Testis (tissue), 3 donors: ENCODE data around the gene OMA1. TPM values are rescaled to one million over a fixed set of nuclear protein-coding genes. Genes with fewer than 3 reads are reported as not detected.

Source experiments
- DNase-seq: peaks from one replicate; pipeline ENCODE4 v3.0.0-alpha.2; 2019
- H3K27ac ChIP-seq, 2 donors: fragments of 200-600 bp; sonication (generic); one replicate each; pipeline ENCODE4 v1.5.1; 2019
- H3K27me3 ChIP-seq: fragments of 200-600 bp; sonication (generic); one replicate; pipeline ENCODE4 v1.5.1; 2019
- H3K36me3 ChIP-seq: fragments of 200-600 bp; sonication (generic); one replicate; pipeline ENCODE4 v1.5.1; 2017; ENCODE audit warnings: low read depth; ENCODE audit errors: missing control alignments
- H3K4me1 ChIP-seq: fragments of 200-600 bp; sonication (generic); one replicate; pipeline ENCODE4 v1.5.1; 2019
- H3K4me3 ChIP-seq, 2 donors: fragments of 200-600 bp; sonication (generic); one replicate each; pipeline ENCODE4 v1.5.1; 2017 to 2019
- H3K9me3 ChIP-seq: fragments of 200-600 bp; sonication (generic); one replicate; pipeline ENCODE4 v1.5.1; 2017
- CTCF ChIP-seq, 3 experiments: fragments of 450-650 bp in 2 of 3; fragments of 200-600 bp in 1 of 3; sonication (generic) in 1 of 3; IDR thresholded peaks; one replicate each; pipeline ENCODE4 v1.5.1; 2016 to 2019; ENCODE audit warnings: antibody characterized with exemption in 3 of 3, mild to moderate bottlenecking in 2 of 3, moderate library complexity in 1 of 3
- POLR2A ChIP-seq: fragments of 450-650 bp; IDR thresholded peaks from one replicate; pipeline ENCODE4 v1.6.1; 2017; ENCODE audit warnings: antibody characterized with exemption, mild to moderate bottlenecking, moderate library complexity
- WGBS, 2 donors: methylation state at CpG; one replicate each; pipeline ENCODE4 v1.1.5; 2018; 5-methylcytosine and 5-hydroxymethylcytosine counted together
- intact Hi-C: fragments of 100-400 bp; cut with DNase I; formaldehyde crosslinking; loops from one replicate; pipeline ENCODE4 v1.15.1; 2023; ENCODE audit warnings: low total_unique reads
- polyA plus RNA-seq: library from polyadenylated mRNA; stranded (reverse); fragments of 350-450 nt; fragmentation: Illumina TruSeq; extraction: RNeasy Lipid Tissue Mini Kit (QIAGEN cat#74804); gene quantifications from one replicate; pipeline ENCODE4 v1.2.3, GENCODE V29; 2014; ENCODE audit warnings: low read depth, low replicate concordance; ENCODE audit not compliant: insufficient read depth
- total RNA-seq, 2 donors: library from RNA; depleted of rRNA; stranded (reverse); fragments of >200 nt; gene quantifications; one replicate each; pipeline ENCODE4 v1.2.3, GENCODE V29; 2016

The OMA1 gene
- total and polyA plus RNA-seq, 3 donors from 2014 or later: 10.9 to 24.7 (median 22.1) TPM

- no peaks in the 10 kb centered on the region for H3K27me3 ChIP-seq
- no peak overlapping the region for H3K27ac ChIP-seq
- intact Hi-C loops: no loop called here
- no peak for DNase-seq
- whole genome bisulfite sequencing, 2 donors: 94 to 98% methylated on average over 3 of the region's 3 CpGs
- TF ChIP-seq CTCF (IDR thresholded peaks at IDR 0.05): no peak
- no peak for TF ChIP-seq POLR2A
- H3K9me3 ChIP-seq: no peaks in the 10 kb centered on the region
- H3K4me3 ChIP-seq: no peak overlapping the region
- H3K4me1 ChIP-seq: no peaks in the 10 kb centered on the region
- no peaks in the 10 kb centered on the region for H3K36me3 ChIP-seq
These were observed 37.9 kb downstream of the OMA1 start for GRCh38 chr1:58508629-58509028.

GRCh38 chr1:58505286-58505685 is 41.2 kb downstream of the OMA1 start:
- 87 to 91% methylated on average over 4 of the region's 4 CpGs for WGBS, 2 donors
- H3K4me1 ChIP-seq: no peaks in the 10 kb centered on the region
- DNase-seq: no peak
- TF ChIP-seq POLR2A (no peak), CTCF (IDR thresholded peaks at IDR 0.05) (no peak)
- no peak overlapping the region for H3K27ac ChIP-seq
- no peaks in the 10 kb centered on the region for H3K27me3 ChIP-seq
- H3K4me3 ChIP-seq: no peak overlapping the region
- H3K9me3 ChIP-seq: no peaks in the 10 kb centered on the region
- H3K36me3 ChIP-seq: no peaks in the 10 kb centered on the region
- intact Hi-C loops: no loop called here

- no peaks in the 10 kb centered on the region for H3K9me3 ChIP-seq
- no peak for TF ChIP-seq POLR2A
- TF ChIP-seq CTCF (IDR thresholded peaks at IDR 0.05): no peak
- H3K27ac ChIP-seq: no peak overlapping the region
These were observed 44.0 kb downstream of the OMA1 start for GRCh38 chr1:58502519-58502918.

GRCh38 chr1:58500043-58500442 is 46.5 kb downstream of the OMA1 start:
- Histone ChIP-seq H3K27me3 (no peaks in the 10 kb centered on the region), H3K27ac (no peak overlapping the region), H3K36me3 (no peaks in the 10 kb centered on the region), H3K9me3 (no peaks in the 10 kb centered on the region), H3K4me1 (no peaks in the 10 kb centered on the region), H3K4me3 (no peak overlapping the region)
- TF ChIP-seq CTCF (IDR thresholded peaks at IDR 0.05) (no peak), POLR2A (no peak)
- DNase-seq: no peak
- intact Hi-C loops: no loop called here
- WGBS, 2 donors: 88 to 96% methylated on average over 1 of the region's 1 CpG

More at GRCh38 chr1:58502519-58502918, 44.0 kb downstream of the OMA1 start:
- H3K4me3 ChIP-seq: no peak overlapping the region
- DNase-seq: no peak
- no peaks in the 10 kb centered on the region for H3K27me3 ChIP-seq
- no peaks in the 10 kb centered on the region for H3K4me1 ChIP-seq
- intact Hi-C loops: no loop called here
- H3K36me3 ChIP-seq: no peaks in the 10 kb centered on the region

- Histone ChIP-seq H3K36me3 (no peaks in the 10 kb centered on the region), H3K4me1 (no peaks in the 10 kb centered on the region), H3K9me3 (no peaks in the 10 kb centered on the region), H3K27me3 (no peaks in the 10 kb centered on the region), H3K4me3 (no peak overlapping the region), H3K27ac (no peak overlapping the region)
- intact Hi-C loops: no loop called here
- no peak for DNase-seq
- 70 to 75% methylated on average over 4 of the region's 4 CpGs for WGBS, 2 donors
- TF ChIP-seq CTCF (IDR thresholded peaks at IDR 0.05) (no peak), POLR2A (no peak)
These were observed 49.0 kb downstream of the OMA1 start for GRCh38 chr1:58497499-58497898.
